ENCODE measurements around the gene CHD6.

- no peak for TF ChIP-seq CTCF (conservative IDR thresholded peaks at IDR 0.05; ENCODE audit: low read length)
- TF ChIP-seq EZH2phosphoT487 (IDR thresholded peaks at IDR 0.05; ENCODE audit: borderline replicate concordance, low read depth, low read length) = no peak
These were observed 189.9 kb downstream of the CHD6 start for GRCh38 chr20:41428285-41428684.

Data from OCI-LY7 (cell line).